NCI-H510A treated with DMSO at 0.1 percent for 48 hours (cell line): Measurements from ENCODE around the gene NAGS.
"Not testable (repeated sequence)": the region's sequence is repeated elsewhere in the genome, so short reads cannot be mapped to it uniquely, and the experiment has no call there.

Experiments used
- DNase-seq: peaks from one replicate; lab custom pipeline; 2025; lab: John Stamatoyannopoulos, UW

Gene NAGS

DNA sequence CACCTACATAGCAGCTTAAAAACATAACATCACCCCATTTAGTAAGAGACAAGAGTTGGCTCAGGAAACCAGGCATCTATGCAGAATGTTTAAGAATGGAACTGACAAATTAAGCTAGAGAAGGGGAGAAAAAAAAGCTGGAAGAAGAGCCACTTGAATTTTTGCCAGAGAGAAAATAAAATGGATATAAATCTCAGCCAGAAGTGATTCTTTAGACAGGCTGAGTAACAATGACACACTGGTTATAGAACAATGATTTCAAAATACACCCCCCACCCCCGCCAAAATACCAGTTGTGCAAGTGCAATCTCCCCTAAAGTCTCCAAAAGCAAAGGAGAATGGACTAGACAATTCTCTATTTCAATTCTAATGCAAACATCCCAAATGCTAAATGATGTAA lies 39.6 kb downstream of the NAGS start:
- no peak for DNase-seq

DNA sequence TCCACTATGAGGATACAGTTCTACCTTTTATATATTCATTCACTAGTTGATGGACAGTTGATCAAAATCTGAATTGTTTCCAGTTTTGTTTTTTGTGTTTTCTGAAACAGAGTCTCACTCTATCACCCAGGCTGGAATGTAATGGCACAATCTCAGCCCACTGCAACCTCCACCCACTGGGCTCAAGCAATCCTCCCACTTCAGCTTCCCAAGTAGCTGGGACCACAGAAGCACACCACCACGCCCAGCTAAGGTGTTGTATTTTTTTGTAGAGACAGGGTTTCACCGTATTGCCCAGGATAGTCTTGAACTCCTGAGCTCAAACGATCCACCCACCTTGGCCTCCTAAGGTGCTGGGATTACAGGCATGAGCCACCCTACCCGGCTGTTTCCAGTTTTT lies 41.1 kb downstream of the NAGS start:
- DNase-seq: no peak

DNA sequence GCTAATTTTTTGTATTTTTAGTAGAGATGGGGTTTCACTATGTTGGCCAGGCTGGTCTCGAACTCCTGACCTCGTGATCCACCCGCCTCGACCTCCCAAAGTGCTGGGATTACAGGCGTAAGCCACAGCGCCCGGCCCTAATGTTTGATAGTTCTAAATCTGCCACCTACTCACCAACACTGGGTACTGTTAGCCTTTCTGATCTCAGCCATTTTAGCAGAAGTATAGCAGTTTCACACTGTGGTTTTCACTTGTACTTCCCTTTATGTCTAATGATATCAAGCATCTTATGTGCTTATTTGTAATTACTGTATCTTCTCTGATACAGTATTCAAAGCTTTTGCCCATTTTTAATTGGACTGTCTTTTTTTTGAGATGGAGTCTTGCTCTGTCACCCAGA lies 42.5 kb downstream of the NAGS start:
- DNase-seq: not testable (repeated sequence)

DNA sequence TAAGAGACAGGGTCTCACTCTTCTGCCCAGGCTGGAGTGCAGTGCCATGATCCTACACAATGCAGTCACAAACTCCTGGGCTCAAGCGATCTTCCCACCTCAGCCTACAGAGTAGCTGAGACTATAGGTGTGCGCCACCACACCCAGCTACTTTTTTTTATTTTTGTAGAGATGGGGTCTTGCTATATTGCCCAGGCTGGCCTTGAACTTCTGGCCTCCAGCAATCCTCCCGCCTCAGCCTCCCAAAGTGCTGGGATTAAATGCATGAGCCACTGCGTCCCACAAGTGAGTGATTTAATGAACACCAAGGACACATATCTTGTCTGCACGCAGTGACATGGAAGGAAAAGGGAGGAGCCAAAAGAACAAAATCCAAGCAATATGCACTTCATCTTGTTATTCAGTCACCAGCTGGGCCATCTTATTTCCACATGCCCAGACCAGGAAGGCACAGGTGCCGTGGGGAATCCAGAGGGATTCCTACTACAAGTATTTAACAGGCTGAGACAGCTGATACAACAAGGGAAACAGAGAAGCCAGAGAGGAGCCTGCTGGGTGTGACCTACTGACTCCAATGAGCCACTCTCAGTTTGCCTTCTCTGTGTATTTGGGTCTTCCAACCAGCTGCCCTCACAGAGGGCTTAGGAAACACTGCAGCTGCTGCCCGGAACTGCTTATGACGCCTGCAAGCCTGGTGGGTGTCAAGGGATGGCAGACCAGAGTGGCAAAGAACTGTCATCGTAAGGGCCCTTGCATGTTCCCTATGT lies 45.1 kb downstream of the NAGS start:
- DNase-seq: no peak

DNA sequence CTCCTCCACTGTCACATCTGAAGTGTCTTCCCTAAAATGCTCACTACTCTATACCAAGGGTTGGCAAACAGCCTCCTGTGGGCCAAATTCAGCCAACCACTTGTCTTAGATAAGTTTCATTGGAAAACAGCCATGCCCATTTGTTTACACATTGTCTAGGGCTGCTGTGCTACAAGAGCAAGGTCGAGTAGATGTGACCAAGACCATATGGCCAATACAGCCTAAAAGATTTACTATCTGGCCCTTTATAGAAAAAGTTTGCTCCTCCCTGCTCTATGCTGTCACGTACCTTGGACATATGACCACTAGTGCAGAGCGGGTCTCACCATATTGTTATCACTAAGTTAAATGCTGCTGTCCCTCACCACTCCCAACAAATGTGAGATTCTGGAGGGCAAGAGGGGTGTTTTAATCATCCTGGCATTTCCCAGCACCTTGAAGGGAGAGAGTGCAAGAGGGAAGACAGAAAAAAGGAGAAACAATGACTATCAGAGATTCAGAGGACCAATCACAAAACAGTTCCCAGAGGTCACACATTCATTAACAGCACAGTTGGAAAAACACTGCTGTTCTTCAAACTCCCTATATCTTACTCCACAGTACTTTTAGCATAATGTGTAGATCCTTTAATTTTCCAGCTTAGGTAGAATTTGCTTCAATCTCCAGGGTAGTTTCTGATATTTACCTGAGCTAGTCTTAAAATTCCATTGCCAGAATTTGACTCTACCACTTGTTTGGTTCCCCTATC lies 48.9 kb downstream of the NAGS start:
- no peak for DNase-seq
